A673 (cell line): ENCODE measurements around the gene NUDT3.

Experiments
- EZH2 ChIP-seq: fragments of 200-600 bp; sonication (generic); IDR thresholded peaks from 2 replicates; pipeline ENCODE4 v1.6.1; 2017; ENCODE audit warnings: borderline replicate concordance, low read depth, mild to moderate bottlenecking, mixed read lengths, antibody characterized with exemption, low read length; ENCODE audit not compliant: poor library complexity, severe bottlenecking
- TF ChIP-seq, protein P1 (sequence below): fragments of 300-800, 200-600 bp; sonication (generic); conservative IDR thresholded peaks from 2 replicates; pipeline ENCODE4 v1.5.1; 2017; ENCODE audit warnings: low read depth, mild to moderate bottlenecking, antibody characterized with exemption, low read length, moderate library complexity, mixed read lengths

DNA sequence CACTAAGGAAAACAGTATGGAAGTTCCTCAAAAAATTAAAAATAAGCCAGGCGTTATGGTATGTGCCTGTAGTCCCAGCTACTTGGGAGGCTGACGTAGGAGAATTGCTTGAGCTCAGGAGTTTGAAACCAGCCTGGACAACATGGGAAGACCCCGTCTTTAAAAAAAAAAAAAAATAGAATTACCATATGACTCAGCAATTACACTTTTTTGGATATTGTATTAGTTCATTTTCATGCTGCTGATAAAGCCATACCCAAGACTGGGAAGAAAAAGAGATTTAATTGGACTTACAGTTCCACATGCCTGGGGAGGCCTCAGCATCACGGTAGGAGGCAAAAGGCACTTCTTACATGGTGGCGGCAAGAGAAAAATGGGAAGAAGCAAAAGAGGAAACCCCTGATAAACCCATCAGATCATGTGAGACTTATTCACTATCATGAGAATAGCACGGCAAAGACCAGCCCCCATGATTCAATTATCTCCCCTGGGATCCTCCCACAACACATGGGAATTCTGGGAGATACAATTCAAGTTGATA is 132.9 kb downstream of the NUDT3 start:
- TF ChIP-seq, protein P1, sequence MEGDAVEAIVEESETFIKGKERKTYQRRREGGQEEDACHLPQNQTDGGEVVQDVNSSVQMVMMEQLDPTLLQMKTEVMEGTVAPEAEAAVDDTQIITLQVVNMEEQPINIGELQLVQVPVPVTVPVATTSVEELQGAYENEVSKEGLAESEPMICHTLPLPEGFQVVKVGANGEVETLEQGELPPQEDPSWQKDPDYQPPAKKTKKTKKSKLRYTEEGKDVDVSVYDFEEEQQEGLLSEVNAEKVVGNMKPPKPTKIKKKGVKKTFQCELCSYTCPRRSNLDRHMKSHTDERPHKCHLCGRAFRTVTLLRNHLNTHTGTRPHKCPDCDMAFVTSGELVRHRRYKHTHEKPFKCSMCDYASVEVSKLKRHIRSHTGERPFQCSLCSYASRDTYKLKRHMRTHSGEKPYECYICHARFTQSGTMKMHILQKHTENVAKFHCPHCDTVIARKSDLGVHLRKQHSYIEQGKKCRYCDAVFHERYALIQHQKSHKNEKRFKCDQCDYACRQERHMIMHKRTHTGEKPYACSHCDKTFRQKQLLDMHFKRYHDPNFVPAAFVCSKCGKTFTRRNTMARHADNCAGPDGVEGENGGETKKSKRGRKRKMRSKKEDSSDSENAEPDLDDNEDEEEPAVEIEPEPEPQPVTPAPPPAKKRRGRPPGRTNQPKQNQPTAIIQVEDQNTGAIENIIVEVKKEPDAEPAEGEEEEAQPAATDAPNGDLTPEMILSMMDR = no peak
- no peak for TF ChIP-seq EZH2
